ENCODE data around the gene PRTN3. TPM values are rescaled to one million over a fixed set of nuclear protein-coding genes. Genes with fewer than 3 reads are reported as not detected.
"Not testable (repeated sequence)": the region's sequence is repeated elsewhere in the genome, so short reads cannot be mapped to it uniquely, and the experiment has no call there.

The PRTN3 gene
- polyA plus RNA-seq, 1 donor, result 0.67 TPM

- no peak for DNase-seq
Measured at GRCh38 chr19:866769-867300, 26.0 kb downstream of the PRTN3 start.

GRCh38 chr19:867301-867793, 26.5 kb downstream of the PRTN3 start:
- DNase-seq, result no peak

DNA sequence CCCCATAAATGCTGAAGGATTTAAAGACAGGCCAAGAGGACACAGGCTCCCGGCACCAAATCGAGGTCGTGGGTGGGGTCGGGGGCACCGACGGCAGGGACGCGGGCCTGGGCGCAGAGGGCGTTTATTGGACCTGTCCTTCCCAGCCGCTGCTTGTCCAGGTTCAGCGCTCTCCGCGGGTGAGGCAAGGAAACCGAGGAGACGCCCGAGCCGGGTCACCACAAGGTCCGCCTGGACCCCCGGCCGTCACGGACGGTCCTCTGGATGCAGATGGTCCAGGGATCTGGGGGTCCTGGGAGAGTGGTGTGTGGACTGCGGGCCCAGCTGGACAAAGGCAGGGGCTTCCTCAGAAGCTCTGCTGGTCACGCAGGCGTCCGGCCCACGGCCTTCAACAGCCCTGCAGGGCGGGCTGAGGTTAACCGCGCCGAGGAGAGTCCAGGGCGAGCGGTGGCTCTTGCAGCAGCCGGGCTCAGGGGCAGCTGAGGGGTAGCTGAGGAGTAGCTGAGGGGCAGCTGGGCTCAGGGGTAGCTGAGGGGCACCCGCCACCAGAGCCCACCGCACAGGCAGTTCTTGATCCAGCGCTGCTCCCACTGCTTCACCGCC, 27.2 kb downstream of the PRTN3 start:
- DNase-seq, result no peak

- no peak for DNase-seq
Measured at GRCh38 chr19:868458-869244, 27.9 kb downstream of the PRTN3 start.

- DNase-seq, result no peak
Measured at GRCh38 chr19:869245-870177, 28.7 kb downstream of the PRTN3 start.

DNA sequence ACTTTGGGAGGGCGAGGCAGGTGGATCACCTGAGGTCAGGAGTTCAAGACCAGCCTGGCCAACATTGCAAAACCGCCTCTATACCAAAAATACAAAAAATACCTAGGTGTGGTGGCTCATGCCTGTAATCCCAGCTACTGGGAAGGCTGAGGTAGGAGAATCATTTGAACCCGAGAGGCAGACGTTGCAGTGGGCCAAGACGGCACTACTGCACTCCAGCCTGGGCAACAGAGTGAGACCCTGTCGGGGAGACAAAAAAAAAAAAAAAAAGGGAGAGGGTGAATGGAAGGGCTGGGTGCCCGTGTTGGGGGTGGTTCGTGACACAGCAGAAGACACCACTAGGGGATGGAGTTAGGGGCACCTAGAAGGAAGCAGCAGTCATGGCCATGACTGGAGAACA, 29.5 kb downstream of the PRTN3 start:
- no peak for DNase-seq

DNA sequence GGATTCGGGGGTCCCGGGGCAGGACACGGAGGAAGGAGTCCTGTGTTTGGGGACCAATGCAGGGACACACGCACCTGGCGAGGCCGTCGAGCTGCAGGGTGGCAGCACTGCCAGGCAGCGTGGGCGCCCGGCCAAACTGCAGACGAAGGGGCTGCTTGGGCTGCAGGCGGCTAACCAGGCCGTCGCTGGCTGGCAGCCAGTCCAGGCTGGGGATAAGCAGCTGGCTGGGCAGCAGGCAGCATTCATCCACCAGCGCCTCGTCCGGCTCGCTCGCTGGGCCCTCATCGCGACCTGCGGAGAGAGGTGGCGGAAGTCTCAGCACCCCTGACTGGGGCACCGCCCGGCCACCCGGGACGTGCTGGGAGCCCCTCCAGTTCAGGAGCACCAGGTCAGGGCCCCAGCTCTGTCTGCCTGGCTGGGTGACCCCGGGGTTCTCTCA, 30.2 kb downstream of the PRTN3 start:
- DNase-seq, result no peak

- no peak for DNase-seq
Measured at GRCh38 chr19:871446-872265, 30.9 kb downstream of the PRTN3 start.

- no peak for DNase-seq
Measured at GRCh38 chr19:872266-872951, 31.6 kb downstream of the PRTN3 start.

DNA sequence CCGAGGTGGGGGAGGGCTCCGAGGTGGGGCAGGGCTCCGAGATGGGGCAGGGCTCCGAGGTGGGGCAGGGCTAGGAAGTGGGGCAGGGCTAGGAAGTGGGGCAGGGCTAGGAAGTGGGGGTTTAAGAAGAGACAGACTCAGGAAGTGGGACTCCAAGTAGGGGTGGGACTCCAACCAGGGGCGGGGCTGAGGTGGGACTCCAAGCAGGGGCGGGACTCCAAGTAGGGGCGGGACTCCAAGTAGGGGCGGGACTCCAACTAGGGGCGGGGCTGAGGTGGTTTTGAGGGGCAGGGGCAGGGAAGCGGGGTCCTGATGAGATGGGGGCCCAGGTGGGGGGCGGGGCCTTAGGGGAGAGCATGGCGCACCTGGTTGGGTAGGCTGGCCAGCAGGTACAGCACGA, 32.3 kb downstream of the PRTN3 start:
- no peak for DNase-seq

- DNase-seq, result no peak
Measured at GRCh38 chr19:873561-874041, 32.8 kb downstream of the PRTN3 start.

DNA sequence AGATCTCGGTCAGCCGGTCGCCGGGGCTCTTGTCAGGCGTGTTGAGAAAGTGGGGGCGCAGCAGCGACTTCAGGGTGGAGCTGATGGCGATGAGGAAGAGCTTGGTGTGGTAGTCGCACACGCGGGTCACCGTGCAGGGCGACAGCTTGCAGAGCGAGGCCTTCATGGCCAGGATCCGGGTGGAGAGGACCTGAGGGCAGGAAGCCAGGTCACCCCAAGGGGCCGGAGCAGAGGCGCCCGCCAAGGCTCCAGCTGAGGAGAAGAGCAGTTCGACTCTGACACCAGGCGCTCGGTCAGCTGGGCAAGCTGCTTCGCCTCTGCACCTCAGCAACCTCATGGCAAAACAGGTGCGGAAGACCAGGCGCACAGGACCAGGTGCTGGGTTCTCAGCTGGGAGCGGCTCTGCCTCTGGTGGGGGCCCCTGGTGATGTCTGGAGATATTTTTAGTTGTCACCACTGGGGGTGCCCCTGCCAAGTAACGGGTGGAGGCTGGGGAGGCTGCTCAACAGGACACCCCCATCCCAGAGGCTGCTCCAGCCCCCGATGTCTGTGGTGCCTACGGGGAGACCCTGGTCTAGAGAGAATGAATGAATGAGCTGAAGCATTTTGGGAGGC, 34.6 kb downstream of the PRTN3 start:
- no peak for DNase-seq

DNA sequence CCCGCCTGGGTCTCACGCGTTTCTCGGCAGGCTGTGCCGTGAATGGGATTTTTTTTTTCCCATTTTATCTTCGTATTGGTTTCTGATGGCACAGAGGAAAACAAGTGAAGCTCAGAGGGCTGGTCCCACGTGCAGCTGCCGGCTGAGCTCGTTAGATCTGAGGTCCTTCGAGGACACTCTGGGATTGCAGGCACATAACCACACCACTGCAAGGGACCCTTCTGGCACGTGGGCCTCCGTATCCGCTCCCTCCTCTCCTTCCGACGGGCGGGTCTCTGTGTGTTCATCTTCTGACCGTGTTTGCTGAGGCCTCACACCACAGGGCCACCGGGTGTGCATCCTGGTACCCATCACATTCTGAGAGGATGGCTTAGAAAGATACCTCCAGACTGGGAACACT, 35.3 kb downstream of the PRTN3 start:
- no peak for DNase-seq

- no peak for DNase-seq
Measured at GRCh38 chr19:876780-877314, 36.0 kb downstream of the PRTN3 start.

DNA sequence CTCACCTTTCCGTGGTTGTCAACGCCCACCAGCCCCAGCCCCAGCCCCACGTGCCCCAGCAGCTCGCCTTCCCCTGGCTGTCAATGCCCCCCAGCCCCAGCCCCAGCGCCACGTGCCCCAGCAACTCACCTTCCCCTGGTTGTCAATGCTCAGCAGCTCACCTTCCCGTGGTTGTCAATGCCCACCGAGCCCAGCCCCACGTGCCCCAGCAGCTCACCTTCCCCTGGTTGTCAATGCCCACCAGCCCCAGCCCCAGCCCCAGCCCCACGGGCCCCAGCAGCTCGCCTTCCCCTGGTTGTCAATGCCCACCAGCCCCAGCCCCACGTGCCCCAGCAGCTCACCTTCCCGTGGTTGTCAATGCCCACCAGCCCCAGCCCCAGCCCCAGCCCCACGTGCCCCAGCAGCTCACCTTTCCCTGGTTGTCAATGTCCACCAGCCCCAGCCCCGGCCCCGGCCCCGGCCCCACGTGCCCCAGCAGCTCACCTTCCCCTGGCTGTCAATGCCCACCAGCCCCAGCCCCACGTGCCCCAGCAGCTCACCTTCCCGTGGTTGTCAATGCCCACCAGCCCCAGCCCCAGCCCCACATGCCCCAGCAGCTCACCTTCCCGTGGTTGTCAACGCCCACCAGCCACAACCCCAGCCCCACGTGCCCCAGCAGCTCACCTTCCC, 37.3 kb downstream of the PRTN3 start:
- not testable (repeated sequence) for DNase-seq

- not testable (repeated sequence) for DNase-seq
Measured at GRCh38 chr19:878751-879561, 38.2 kb downstream of the PRTN3 start.

DNA sequence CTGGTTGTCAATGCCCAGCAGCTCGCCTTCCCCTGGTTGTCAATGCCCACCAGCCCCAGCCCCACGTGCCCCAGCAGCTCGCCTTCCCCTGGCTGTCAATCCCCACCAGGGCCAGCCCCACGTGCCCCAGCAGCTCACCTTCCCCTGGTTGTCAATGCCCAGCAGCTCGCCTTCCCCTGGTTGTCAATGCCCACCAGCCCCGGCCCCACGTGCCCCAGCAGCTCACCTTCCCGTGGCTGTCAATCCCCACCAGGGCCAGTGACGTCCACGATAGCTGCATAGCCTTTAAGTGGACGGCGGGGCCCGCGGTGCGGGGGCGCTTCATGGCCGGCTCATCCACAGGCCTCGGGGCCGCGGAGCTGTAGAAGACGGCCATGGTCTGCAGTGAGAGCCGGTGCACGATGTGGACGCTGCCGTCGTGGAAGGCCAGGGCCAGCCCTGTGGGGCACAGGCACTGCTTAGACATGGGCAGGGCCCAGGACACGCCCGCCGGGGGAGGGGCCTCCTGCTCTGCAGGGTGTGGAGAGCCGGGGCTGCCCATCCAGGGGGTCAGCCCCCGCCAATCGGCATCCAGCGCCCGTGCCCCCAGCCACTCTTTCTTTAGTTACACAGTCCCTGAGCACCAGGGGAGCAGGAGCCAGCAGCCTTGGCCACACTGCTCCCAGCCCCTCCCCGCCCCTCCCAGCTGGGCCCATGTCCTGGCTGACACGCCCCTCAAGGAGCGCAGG, 39.1 kb downstream of the PRTN3 start:
- DNase-seq, result no peak

All from left kidney (tissue), 2 donors.